Kidney (tissue), 14 donors: ENCODE results near the gene RNF123. TPM values are rescaled to one million over a fixed set of nuclear protein-coding genes. Genes with fewer than 3 reads are reported as not detected.
A peak's percentile ranks its signal among the peaks of the same experiment; 100 is the strongest.

ENCODE experiments used
- DNase-seq, 5 donors: peaks; one replicate each; pipeline ENCODE4 v3.0.0-alpha.2; 2013 to 2020
- FAIRE-seq: peaks from 2 replicates; lab custom pipeline; 2012; peaks lifted over from hg19 to GRCh38; lab: Jason Lieb, UNC
- H3K27ac ChIP-seq, 2 donors: one replicate each; pipeline ENCODE4 v1.7.0; 2013; ENCODE audit warnings: low read depth in 2 of 2, low read length in 2 of 2, inconsistent platforms in 1 of 2
- H3K27me3 ChIP-seq: one replicate; pipeline ENCODE4 v1.7.1; 2013; ENCODE audit warnings: low read length, inconsistent platforms; ENCODE audit not compliant: control insufficient read depth, insufficient read depth
- H3K36me3 ChIP-seq, 3 donors: one replicate each; pipeline versions ENCODE4 v1.7.0 to v1.7.1; 2013; ENCODE audit warnings: low read length in 3 of 3, control low read depth in 1 of 3, inconsistent platforms in 1 of 3; ENCODE audit not compliant: insufficient read depth in 3 of 3, control insufficient read depth in 2 of 3
- H3K4me1 ChIP-seq, 3 donors: one replicate each; pipeline versions ENCODE4 v1.7.0 to v1.7.1; 2013; ENCODE audit warnings: low read length in 3 of 3, inconsistent platforms in 1 of 3, low read depth in 1 of 3; ENCODE audit not compliant: control insufficient read depth in 2 of 3, insufficient read depth in 2 of 3
- H3K4me3 ChIP-seq, 3 donors: one replicate each; pipeline versions ENCODE4 v1.7.0 to v1.8.1; 2013; ENCODE audit warnings: low read length in 3 of 3, control low read depth in 1 of 3, inconsistent platforms in 1 of 3
- H3K9ac ChIP-seq, 3 donors: one replicate each; pipeline versions ENCODE4 v1.7.0 to v1.7.1; 2013; ENCODE audit warnings: low read length in 3 of 3, control low read depth in 1 of 3, inconsistent platforms in 1 of 3
- H3K9me3 ChIP-seq, 3 donors: one replicate each; pipeline versions ENCODE4 v1.7.0 to v1.7.1; 2013; ENCODE audit warnings: low read length in 3 of 3, control low read depth in 1 of 3, inconsistent platforms in 1 of 3; ENCODE audit not compliant: control insufficient read depth in 2 of 3, insufficient read depth in 1 of 3
- CTCF ChIP-seq: IDR thresholded peaks from 3 replicates; pipeline ENCODE4 v1.5.1; 2012; ENCODE audit warnings: mild to moderate bottlenecking, moderate library complexity, borderline replicate concordance; ENCODE audit not compliant: insufficient read depth; ENCODE audit errors: extremely low read depth
- intact Hi-C: fragments of 100-400 bp; cut with DNase I; formaldehyde crosslinking; loops from one replicate; pipeline ENCODE4 v1.11.1; 2022
- polyA plus RNA-seq: library from polyadenylated mRNA; stranded (reverse); fragments of 350-450 nt; fragmentation: Illumina TruSeq; extraction: RNeasy Lipid Tissue Mini Kit (QIAGEN cat#74804); gene quantifications from one replicate; pipeline ENCODE4 v1.2.3, GENCODE V29; 2014; ENCODE audit warnings: low read depth, low replicate concordance; ENCODE audit not compliant: insufficient read depth
- total RNA-seq: library from RNA; stranded (reverse); fragmentation: NEBNext Ultra II Directional; extraction: Animal tissue kit (Norgen Biotek cat#: 25700); gene quantifications from one replicate; pipeline ENCODE4 v1.2.1, GENCODE V29; 2021
- donor health status: control.
- donor health status: control.
- donor health status: control.
- donor health status: control.
- donor health status: control.
- donor health status: DM: yes; HTN: yes; CAD: no.
- donor health status: Normal renal cell carcinoma (clear cell type).

RNF123 gene
- total and polyA plus RNA-seq, 2 donors from 2014 or later: 41.7 to 43.7 TPM

DNA sequence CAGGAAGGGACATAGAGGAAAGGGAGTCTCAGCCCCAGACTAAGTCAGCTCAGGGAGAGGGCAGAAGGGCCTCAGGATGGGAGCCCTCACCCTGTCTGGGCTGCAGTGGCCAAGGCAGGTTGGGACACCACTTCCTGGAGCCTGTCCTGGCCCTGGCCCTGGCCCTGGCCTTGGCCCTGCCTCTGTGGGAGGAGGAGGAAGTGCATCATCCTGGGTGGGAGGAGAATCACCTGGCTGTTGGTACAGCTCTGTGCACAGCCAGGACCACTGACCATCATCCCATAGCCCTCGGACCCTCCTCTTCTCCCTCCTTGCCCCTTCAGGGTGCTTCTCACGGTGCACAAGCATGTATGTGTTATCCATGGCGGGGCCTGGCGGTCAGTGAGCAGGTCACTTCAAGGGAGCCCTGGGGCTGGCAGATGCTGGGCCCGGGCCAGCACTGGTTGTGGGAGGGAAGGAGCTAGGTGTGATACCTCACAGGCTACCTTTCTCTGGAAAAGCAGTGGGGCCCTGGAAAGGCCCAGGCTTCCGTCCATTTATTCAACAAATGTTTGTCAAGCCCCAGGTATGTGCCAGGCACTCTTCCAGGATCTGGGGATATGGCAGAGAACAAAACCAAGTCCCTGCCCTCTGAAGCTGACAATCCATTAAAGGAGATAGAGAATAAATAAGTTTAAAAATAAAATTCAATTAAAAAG, 23.4 kb upstream of the RNF123 start:
- Histone ChIP-seq H3K4me1 (peaks cover 0 to 24% (median 17%) of the 10 kb centered on the region in 3 donors), H3K27me3 (no peaks in the 10 kb centered on the region), H3K36me3 (no peaks in the 10 kb centered on the region), H3K9ac (no peak overlapping the region), H3K27ac (no peak overlapping the region), H3K9me3 (no peaks in the 10 kb centered on the region), H3K4me3 (no peak overlapping the region)
- DNase-seq: peak in 1 of 5 donors; percentile 80
- TF ChIP-seq CTCF: no peak
- intact Hi-C loops: loop anchor here (10.0 kb wide), 1 partner anchor 121 kb away; no protein-coding TSS in a partner anchor
- no peak for FAIRE-seq

- Histone ChIP-seq H3K36me3 (no peaks in the 10 kb centered on the region), H3K27ac (no peak overlapping the region), H3K4me3 (no peak overlapping the region), H3K9ac (no peak overlapping the region), H3K9me3 (no peaks in the 10 kb centered on the region), H3K4me1 (peaks cover 0 to 29% (median 17%) of the 10 kb centered on the region in 3 donors), H3K27me3 (no peaks in the 10 kb centered on the region)
- TF ChIP-seq CTCF: no peak
- intact Hi-C loops: loop anchor here (10.0 kb wide), 1 partner anchor 122 kb away; no protein-coding TSS in a partner anchor
- peak in 3 of 5 donors; percentile 33 to 64 (median 38) for DNase-seq
- no peak for FAIRE-seq
Measured at GRCh38 chr3:49666592-49666991, 22.8 kb upstream of the RNF123 start.

GRCh38 chr3:49667701-49668413, 21.5 kb upstream of the RNF123 start:
- no peak overlapping the region for H3K9ac ChIP-seq
- FAIRE-seq (no peak), DNase-seq (no peak)
- TF ChIP-seq CTCF: no peak
- no peaks in the 10 kb centered on the region for H3K36me3 ChIP-seq
- H3K4me1 ChIP-seq: peaks cover 0 to 29% (median 17%) of the 10 kb centered on the region in 3 donors
- no peaks in the 10 kb centered on the region for H3K9me3 ChIP-seq
- no peaks in the 10 kb centered on the region for H3K27me3 ChIP-seq
- H3K27ac ChIP-seq: no peak overlapping the region
- H3K4me3 ChIP-seq: no peak overlapping the region
- intact Hi-C loops: loop anchor here (10.0 kb wide), 1 partner anchor 123 kb away; no protein-coding TSS in a partner anchor
